ENCODE measurements around the gene ARPC2.

GRCh38 chr2:218235017-218235416, 18.0 kb downstream of the ARPC2 start:
- TF ChIP-seq POLR2A (IDR thresholded peaks at IDR 0.05; ENCODE audit: low read depth, low read length) (no peak), POLR2AphosphoS5 (IDR thresholded peaks at IDR 0.05; ENCODE audit: low read depth, low read length) (no peak), TAF1 (IDR thresholded peaks at IDR 0.05; ENCODE audit: borderline replicate concordance, low read depth, low read length) (no peak)
